ENCODE measurements around the gene BPTF. TPM values are rescaled to one million over a fixed set of nuclear protein-coding genes. Genes with fewer than 3 reads are reported as not detected.

The BPTF gene
- total RNA-seq, 2 experiments from 2014 or later = 117 to 125 TPM

DNA sequence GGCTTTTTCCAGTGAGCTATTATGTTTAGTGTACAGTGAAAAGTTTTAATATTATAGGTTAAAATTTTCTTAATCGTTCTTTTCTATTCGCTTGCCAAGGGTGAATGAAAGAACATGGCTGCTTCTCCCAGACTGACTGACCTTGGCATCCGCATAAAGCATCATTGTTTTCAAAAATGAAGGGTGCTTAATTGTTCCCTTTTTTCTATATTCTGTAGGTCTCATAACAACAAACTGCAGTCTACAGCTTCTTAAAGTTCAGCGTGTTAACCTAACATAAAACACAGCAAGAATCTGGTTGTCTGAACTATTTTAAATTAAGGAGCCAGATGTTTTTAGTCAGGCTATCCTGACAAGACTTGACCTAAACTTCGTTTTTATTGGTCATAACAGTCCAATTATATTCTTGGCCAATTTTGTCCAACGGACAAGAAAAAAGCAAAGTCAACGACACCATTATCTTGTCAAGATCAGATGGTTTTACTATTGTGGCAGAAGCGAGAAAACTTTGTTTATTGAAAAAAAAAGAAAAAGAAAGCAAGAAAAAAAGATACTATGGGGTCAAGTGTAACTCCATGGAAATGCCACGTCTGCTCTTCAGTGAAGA lies 156.8 kb downstream of the BPTF start:
- Mint-ChIP-seq H3K27me3 (no peaks in the 10 kb centered on the region), H3K27ac (no peak overlapping the region), H3K9me3 (no peaks in the 10 kb centered on the region), H3K4me1 (ENCODE audit: low read depth) (no peaks in the 10 kb centered on the region), H3K36me3 (ENCODE audit: low read depth) (peaks cover 36% of the 10 kb centered on the region), H3K4me3 (no peak overlapping the region)
- ChIA-PET POLR2A (no interaction called here), CTCF (no interaction called here)
- Histone ChIP-seq H3K4me1 (ENCODE audit: insufficient read depth, low read length) (no peaks in the 10 kb centered on the region), H3K27ac (ENCODE audit: low read depth in 1 of 2, low read length in 2 of 2) (no peak overlapping the region), H3K27me3 (ENCODE audit: control insufficient read depth in 1 of 2, insufficient read depth in 2 of 2, low read length in 2 of 2) (no peaks in the 10 kb centered on the region), H3K4me3 (ENCODE audit: low read length) (no peak overlapping the region), H3K9me3 (ENCODE audit: control insufficient read depth in 1 of 2, insufficient read depth in 1 of 2, low read length in 2 of 2) (no peaks in the 10 kb centered on the region), H3K36me3 (ENCODE audit: insufficient read depth, low read length) (peaks cover 26% of the 10 kb centered on the region)
- DNase-seq (no peak), ATAC-seq (ENCODE audit: poor library complexity) (no peak)
- intact Hi-C loops (cut with DNase I, micrococcal nuclease) = no loop called here
- no peak for TF ChIP-seq CTCF (IDR thresholded peaks at IDR 0.05)

GRCh38 chr17:67982686-67983382 lies 157.5 kb downstream of the BPTF start:
- Mint-ChIP-seq H3K4me3 (no peak overlapping the region), H3K4me1 (ENCODE audit: low read depth) (no peaks in the 10 kb centered on the region), H3K36me3 (ENCODE audit: low read depth) (peaks cover 33% of the 10 kb centered on the region), H3K27ac (no peak overlapping the region), H3K27me3 (no peaks in the 10 kb centered on the region), H3K9me3 (no peaks in the 10 kb centered on the region)
- intact Hi-C loops (cut with DNase I, micrococcal nuclease) = no loop called here
- Histone ChIP-seq H3K36me3 (ENCODE audit: insufficient read depth, low read length) (peaks cover 25% of the 10 kb centered on the region), H3K9me3 (ENCODE audit: control insufficient read depth in 1 of 2, insufficient read depth in 1 of 2, low read length in 2 of 2) (no peaks in the 10 kb centered on the region), H3K4me3 (ENCODE audit: low read length) (no peak overlapping the region), H3K27ac (ENCODE audit: low read depth in 1 of 2, low read length in 2 of 2) (no peak overlapping the region), H3K4me1 (ENCODE audit: insufficient read depth, low read length) (no peaks in the 10 kb centered on the region), H3K27me3 (ENCODE audit: control insufficient read depth in 1 of 2, insufficient read depth in 2 of 2, low read length in 2 of 2) (no peaks in the 10 kb centered on the region)
- DNase-seq = no peak
- no peak for ATAC-seq (ENCODE audit: poor library complexity)
- ChIA-PET POLR2A (interaction anchor here (0.6 kb wide), 1 partner anchor 27 kb away, joined by 6 read pairs; no protein-coding TSS in a partner anchor), CTCF (no interaction called here)
- TF ChIP-seq CTCF (IDR thresholded peaks at IDR 0.05) = no peak

- H3K4me3 ChIP-seq (ENCODE audit: low read length) = no peak overlapping the region
- ATAC-seq (ENCODE audit: poor library complexity) (no peak), DNase-seq (no peak)
- H3K27me3 ChIP-seq (ENCODE audit: control insufficient read depth in 1 of 2, insufficient read depth in 2 of 2, low read length in 2 of 2) = no peaks in the 10 kb centered on the region
- ChIA-PET POLR2A (interaction anchor here (0.6 kb wide), 1 partner anchor 27 kb away, joined by 6 read pairs; no protein-coding TSS in a partner anchor), CTCF (no interaction called here)
- H3K9me3 ChIP-seq (ENCODE audit: control insufficient read depth in 1 of 2, insufficient read depth in 1 of 2, low read length in 2 of 2) = no peaks in the 10 kb centered on the region
- Mint-ChIP-seq H3K36me3 (ENCODE audit: low read depth) (peaks cover 33% of the 10 kb centered on the region), H3K27me3 (no peaks in the 10 kb centered on the region), H3K9me3 (no peaks in the 10 kb centered on the region), H3K27ac (no peak overlapping the region), H3K4me1 (ENCODE audit: low read depth) (no peaks in the 10 kb centered on the region), H3K4me3 (no peak overlapping the region)
- intact Hi-C loops (cut with DNase I, micrococcal nuclease) = no loop called here
- H3K36me3 ChIP-seq (ENCODE audit: insufficient read depth, low read length) = peaks cover 25% of the 10 kb centered on the region
- no peak for TF ChIP-seq CTCF (IDR thresholded peaks at IDR 0.05)
- no peaks in the 10 kb centered on the region for H3K4me1 ChIP-seq (ENCODE audit: insufficient read depth, low read length)
- H3K27ac ChIP-seq (ENCODE audit: low read depth in 1 of 2, low read length in 2 of 2) = no peak overlapping the region
These were observed 158.0 kb downstream of the BPTF start for GRCh38 chr17:67983383-67983688.

Data from CD4-positive, alpha-beta T cell (primary cell).